Measurements from ENCODE around the gene PIP4P1. TPM values are rescaled to one million over a fixed set of nuclear protein-coding genes. Genes with fewer than 3 reads are reported as not detected.
A peak's percentile ranks its signal among the peaks of the same experiment; 100 is the strongest.

The PIP4P1 gene
- total RNA-seq, 1 experiment from 2014 or later, result 32.9 TPM

- no peaks in the 10 kb centered on the region for H3K9me3 ChIP-seq (ENCODE audit: low read length)
Measured at GRCh38 chr14:20493634-20494033, 32.4 kb upstream of the PIP4P1 start.

GRCh38 chr14:20492486-20492885 lies 31.3 kb upstream of the PIP4P1 start:
- Histone ChIP-seq H3K27me3 (ENCODE audit: low read length) (no peaks in the 10 kb centered on the region), H2AFZ (ENCODE audit: low read length) (no peak overlapping the region), H3K9ac (ENCODE audit: low read length) (no peak overlapping the region), H3K79me2 (ENCODE audit: low read length) (no peaks in the 10 kb centered on the region), H3K9me2 (replicated peaks; ENCODE audit: low read length) (no peaks in the 10 kb centered on the region), H3K27ac (ENCODE audit: low read length) (no peak overlapping the region), H3K9me3 (ENCODE audit: low read length) (no peaks in the 10 kb centered on the region), H3K36me3 (ENCODE audit: low read depth, low read length) (no peaks in the 10 kb centered on the region), H3K4me3 (ENCODE audit: low read length) (no peak overlapping the region), H3F3A (ENCODE audit: low read length, unreplicated experiment) (no peaks in the 10 kb centered on the region), H3K4me2 (ENCODE audit: low read length) (no peak overlapping the region), H3K4me1 (ENCODE audit: insufficient read depth, low read length) (peaks cover 45% of the 10 kb centered on the region), H4K20me1 (ENCODE audit: low read length) (no peaks in the 10 kb centered on the region)
- ChIA-PET CTCF (no interaction called here), POLR2A (ENCODE audit: unreplicated experiment) (no interaction called here)
- DNase-seq (no peak), ATAC-seq (no peak)
- TF ChIP-seq CTCF (conservative IDR thresholded peaks at IDR 0.05; ENCODE audit: low read depth, low read length) (no peak), EZH2phosphoT487 (IDR thresholded peaks at IDR 0.05; ENCODE audit: borderline replicate concordance, low read length) (no peak), EZH2 (IDR thresholded peaks at IDR 0.05; ENCODE audit: low read length, unreplicated experiment) (no peak)
- intact Hi-C loops (cut with micrococcal nuclease), result no loop called here
- BruUV-seq (replicated peaks), result no TSS peak

More at GRCh38 chr14:20493634-20494033, 32.4 kb upstream of the PIP4P1 start:
- TF ChIP-seq EZH2 (IDR thresholded peaks at IDR 0.05; ENCODE audit: low read length, unreplicated experiment) (no peak), EZH2phosphoT487 (IDR thresholded peaks at IDR 0.05; ENCODE audit: borderline replicate concordance, low read length) (no peak), CTCF (conservative IDR thresholded peaks at IDR 0.05; ENCODE audit: low read depth, low read length) (no peak)
- BruUV-seq (replicated peaks), result no TSS peak
- Histone ChIP-seq H3K36me3 (ENCODE audit: low read depth, low read length) (no peaks in the 10 kb centered on the region), H2AFZ (ENCODE audit: low read length) (no peak overlapping the region), H3K9me2 (replicated peaks; ENCODE audit: low read length) (no peaks in the 10 kb centered on the region), H3K27me3 (ENCODE audit: low read length) (no peaks in the 10 kb centered on the region), H3K4me2 (ENCODE audit: low read length) (peak overlapping the region; percentile 21; the same call in 1 of the 2 replicates), H3F3A (ENCODE audit: low read length, unreplicated experiment) (no peaks in the 10 kb centered on the region), H3K4me1 (ENCODE audit: insufficient read depth, low read length) (peaks cover 50% of the 10 kb centered on the region), H4K20me1 (ENCODE audit: low read length) (no peaks in the 10 kb centered on the region), H3K27ac (ENCODE audit: low read length) (no peak overlapping the region), H3K79me2 (ENCODE audit: low read length) (no peaks in the 10 kb centered on the region), H3K4me3 (ENCODE audit: low read length) (no peak overlapping the region; the same call in 1 of the 2 replicates), H3K9ac (ENCODE audit: low read length) (no peak overlapping the region)
- ATAC-seq, result no peak
- POLR2A ChIA-PET (ENCODE audit: unreplicated experiment), result no interaction called here
- peak; percentile 45 for DNase-seq
- intact Hi-C loops (cut with micrococcal nuclease), result no loop called here
- CTCF ChIA-PET, result no interaction called here

GRCh38 chr14:20490563-20490962 lies 29.3 kb upstream of the PIP4P1 start:
- intact Hi-C loops (cut with micrococcal nuclease), result no loop called here
- Histone ChIP-seq H3K27me3 (ENCODE audit: low read length) (no peaks in the 10 kb centered on the region), H3K4me2 (ENCODE audit: low read length) (no peak overlapping the region), H2AFZ (ENCODE audit: low read length) (no peak overlapping the region; the same call in 1 of the 2 replicates), H3K9ac (ENCODE audit: low read length) (no peak overlapping the region), H3K27ac (ENCODE audit: low read length) (no peak overlapping the region), H3K9me3 (ENCODE audit: low read length) (no peaks in the 10 kb centered on the region), H3K4me1 (ENCODE audit: insufficient read depth, low read length) (peaks cover 39% of the 10 kb centered on the region), H3K36me3 (ENCODE audit: low read depth, low read length) (no peaks in the 10 kb centered on the region), H3K9me2 (replicated peaks; ENCODE audit: low read length) (no peaks in the 10 kb centered on the region), H4K20me1 (ENCODE audit: low read length) (no peaks in the 10 kb centered on the region), H3F3A (ENCODE audit: low read length, unreplicated experiment) (no peaks in the 10 kb centered on the region), H3K79me2 (ENCODE audit: low read length) (no peaks in the 10 kb centered on the region), H3K4me3 (ENCODE audit: low read length) (no peak overlapping the region)
- POLR2A ChIA-PET (ENCODE audit: unreplicated experiment), result no interaction called here
- CTCF ChIA-PET, result interaction anchor here (0.7 kb wide), 1 partner anchor 196 kb away, joined by 3 read pairs; no protein-coding TSS in a partner anchor
- DNase-seq, result no peak
- no TSS peak for BruUV-seq (replicated peaks)
- TF ChIP-seq EZH2phosphoT487 (IDR thresholded peaks at IDR 0.05; ENCODE audit: borderline replicate concordance, low read length), result no peak
- TF ChIP-seq CTCF (conservative IDR thresholded peaks at IDR 0.05; ENCODE audit: low read depth, low read length), result no peak
- TF ChIP-seq EZH2 (IDR thresholded peaks at IDR 0.05; ENCODE audit: low read length, unreplicated experiment), result no peak
- no peak for ATAC-seq
